HuH-7 (cell line): ENCODE measurements around the gene RHBDL1.

ENCODE experiments used
- DNase-seq: peaks from one replicate; pipeline ENCODE4 v3.0.0; 2011; ENCODE audit warnings: low spot score

Gene RHBDL1

DNA sequence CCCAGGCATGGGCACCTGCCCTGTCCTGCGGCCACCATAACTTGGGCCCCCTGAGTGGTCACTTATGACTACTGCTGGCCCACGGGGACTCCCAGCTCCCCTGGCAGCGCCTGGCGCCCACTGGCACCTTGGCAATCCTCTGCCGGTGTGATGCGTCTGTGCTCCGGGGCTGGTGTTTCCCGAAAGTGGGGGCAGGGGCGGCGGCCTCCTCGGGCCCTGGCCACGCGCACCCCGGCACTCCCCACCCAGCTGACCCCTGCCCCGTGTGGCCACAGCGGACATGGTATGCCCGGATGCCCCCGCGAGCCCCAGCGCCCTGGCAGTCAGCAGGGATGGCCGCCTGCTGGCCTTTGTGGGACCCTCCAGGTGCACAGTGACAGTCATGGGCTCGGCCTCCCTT is 18.0 kb upstream of the RHBDL1 start:
- no peak for DNase-seq

DNA sequence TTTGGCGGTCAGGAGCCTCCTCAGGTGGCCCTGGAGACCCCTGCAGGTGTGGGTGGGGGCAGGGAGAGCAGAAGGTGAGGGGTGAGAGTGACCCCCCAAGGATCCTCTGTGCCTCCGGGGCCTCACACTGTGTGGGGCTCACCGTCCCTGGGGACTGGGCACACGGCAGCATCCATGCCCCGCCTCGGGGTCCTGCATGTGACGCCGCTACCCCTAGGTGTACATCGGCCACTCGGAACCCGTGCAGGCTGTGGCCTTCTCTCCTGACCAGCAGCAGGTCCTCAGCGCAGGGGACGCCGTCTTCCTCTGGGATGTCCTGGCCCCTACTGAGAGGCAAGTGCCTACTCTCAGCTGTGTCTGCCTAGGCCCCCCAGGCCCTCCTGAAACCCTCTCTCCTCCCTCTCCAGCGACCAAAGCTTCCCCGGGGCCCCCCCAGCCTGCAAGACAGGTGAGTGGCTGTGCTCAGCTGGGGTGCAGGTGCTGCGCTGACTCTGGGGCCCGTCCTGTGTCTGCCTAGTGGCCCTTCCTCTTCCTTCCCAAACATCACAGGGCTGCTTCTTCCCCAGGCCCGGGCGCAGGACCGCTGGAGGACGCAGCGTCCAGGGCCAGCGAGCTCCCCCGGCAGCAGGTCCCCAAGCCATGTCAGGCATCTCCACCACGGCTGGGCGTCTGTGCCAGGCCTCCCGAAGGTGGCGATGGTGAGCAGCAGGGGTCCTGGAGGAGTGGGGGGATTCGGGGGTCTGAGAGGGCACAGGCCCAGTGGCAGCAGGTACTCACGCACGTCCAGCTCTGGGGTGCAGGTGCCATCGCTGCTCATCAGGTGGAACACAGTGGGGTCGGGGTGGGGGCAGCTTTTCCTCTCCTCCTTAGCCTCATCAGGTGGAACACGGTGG is 16.5 kb upstream of the RHBDL1 start:
- DNase-seq, result no peak

DNA sequence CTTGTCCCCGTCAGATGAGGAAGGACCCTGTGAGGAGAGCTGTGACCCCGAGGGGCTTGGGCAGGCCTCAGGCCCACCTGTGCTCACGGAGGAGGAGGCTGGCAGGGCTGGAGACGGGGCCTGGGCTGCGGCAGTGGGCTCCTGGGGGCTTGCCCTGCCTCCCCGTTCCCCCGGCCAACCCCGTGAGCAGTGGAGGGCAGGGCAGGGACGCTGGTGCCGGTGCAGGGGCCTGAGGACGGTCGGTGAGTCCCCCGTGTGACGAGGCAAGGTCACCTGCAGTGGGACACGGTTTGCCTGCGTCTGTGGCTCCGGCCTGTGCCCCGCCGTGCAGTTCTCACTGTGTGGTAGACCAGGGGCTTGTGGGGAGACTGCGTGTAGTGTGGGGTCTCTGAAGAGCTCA is 15.9 kb upstream of the RHBDL1 start:
- DNase-seq, result no peak

DNA sequence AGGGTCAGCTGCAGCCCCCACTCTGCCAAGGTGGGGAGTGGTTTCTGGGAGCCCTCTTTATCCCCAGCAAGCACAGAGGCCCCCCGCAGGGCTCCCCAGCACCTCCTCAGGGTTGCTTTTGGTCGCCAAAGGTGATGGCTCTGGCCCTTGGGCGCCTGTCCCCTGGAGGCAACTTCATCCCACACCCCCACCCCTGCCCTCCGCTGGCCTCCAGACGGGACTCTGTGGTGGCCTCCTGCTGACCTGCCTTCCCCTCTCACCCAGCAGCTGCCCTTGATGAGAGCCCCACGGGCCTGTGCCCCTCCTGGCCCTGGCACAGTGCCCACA is 15.4 kb upstream of the RHBDL1 start:
- DNase-seq, result no peak

DNA sequence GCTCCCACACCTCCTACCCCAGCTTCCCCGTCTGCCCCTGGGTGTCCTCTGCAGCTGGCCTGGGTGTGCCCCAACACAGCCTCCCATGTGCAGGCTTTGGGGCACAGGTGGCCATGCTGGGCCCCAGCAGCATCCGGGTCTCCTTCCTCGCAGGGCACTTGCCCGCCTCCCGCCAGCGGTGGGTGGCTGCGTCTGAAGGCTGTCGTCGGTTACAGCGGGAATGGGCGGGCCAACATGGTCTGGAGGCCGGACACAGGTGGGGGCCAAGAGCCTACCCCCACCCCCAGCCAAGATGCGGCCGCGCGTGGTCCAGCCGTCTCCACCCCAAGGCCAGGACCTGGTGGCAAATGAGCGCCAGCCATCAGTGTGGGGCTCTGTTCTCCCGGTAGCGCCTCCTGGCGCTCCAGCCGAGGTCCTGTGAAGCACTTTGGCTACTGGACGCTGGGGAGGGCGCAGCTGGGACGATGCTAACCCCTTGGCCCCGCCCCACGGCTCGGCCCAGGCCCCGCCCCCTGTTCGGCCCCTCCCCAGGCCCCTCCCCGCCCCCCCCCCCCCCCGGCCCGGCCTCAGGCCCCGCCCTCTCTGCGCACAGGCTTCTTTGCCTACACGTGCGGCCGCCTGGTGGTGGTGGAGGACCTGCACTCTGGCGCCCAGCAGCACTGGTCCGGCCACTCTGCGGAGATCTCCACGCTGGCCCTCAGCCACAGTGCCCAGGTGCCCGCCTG is 14.8 kb upstream of the RHBDL1 start:
- no peak for DNase-seq

DNA sequence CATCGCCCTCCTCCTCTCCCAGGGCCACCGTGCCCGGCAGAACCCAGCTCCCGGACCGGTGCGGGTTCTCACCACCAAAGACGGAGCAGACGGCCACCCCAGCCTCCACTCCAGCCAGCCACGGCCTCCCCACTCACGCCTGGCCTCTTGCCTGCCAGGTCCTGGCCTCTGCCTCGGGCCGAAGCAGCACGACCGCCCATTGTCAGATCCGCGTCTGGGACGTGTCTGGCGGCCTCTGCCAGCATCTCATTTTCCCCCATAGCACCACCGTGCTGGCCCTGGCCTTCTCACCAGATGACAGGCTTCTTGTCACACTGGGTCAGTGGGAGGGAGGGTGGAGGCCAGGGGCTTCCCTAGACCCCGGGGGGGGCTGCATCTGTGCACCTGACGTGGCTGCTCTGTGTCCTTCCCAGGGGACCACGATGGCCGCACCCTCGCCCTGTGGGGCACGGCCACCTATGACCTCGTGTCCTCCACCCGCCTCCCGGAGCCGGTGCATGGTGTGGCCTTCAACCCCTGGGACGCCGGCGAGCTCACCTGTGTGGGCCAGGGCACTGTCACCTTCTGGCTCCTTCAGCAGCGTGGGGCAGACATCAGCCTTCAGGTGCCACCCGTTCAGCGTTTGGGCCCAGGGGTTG is 14.2 kb upstream of the RHBDL1 start:
- DNase-seq, result no peak

GRCh38 chr16:662095-662494 is 13.4 kb upstream of the RHBDL1 start:
- DNase-seq, result no peak

DNA sequence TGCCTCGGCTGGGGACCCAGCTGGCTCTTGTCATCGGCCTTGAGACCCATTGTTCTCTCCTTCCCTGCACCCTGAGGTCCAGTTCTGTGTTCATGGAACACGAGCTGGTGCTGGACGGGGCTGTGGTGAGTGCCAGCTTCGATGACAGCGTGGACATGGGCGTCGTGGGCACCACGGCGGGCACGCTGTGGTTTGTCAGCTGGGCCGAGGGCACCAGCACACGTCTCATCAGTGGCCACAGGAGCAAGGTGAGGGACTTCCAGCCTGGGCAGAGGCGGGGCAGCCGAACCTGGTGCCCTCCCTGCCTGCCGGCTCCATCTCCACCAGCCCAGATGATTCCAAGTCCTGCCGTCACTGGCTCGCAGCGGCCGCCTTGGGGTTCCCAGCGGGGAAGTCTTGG is 12.9 kb upstream of the RHBDL1 start:
- DNase-seq, result no peak

DNA sequence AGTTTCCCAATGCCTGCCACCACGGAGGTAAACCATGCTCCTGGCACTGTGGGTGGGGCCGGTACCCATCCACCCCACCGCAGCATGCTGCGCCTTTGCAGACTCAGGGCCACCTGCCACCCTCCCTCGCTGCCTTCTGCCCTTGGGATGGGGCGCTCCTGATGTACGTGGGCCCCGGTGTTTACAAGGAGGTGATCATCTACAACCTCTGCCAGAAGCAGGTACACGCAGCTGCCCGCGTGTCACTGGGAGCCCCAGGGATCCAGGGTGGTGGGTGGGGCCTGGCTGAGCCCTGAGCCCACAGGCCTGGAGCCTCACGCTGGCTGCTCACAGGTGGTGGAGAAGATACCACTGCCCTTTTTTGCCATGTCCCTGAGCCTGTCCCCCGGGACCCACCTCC is 8.9 kb upstream of the RHBDL1 start:
- DNase-seq, result no peak

DNA sequence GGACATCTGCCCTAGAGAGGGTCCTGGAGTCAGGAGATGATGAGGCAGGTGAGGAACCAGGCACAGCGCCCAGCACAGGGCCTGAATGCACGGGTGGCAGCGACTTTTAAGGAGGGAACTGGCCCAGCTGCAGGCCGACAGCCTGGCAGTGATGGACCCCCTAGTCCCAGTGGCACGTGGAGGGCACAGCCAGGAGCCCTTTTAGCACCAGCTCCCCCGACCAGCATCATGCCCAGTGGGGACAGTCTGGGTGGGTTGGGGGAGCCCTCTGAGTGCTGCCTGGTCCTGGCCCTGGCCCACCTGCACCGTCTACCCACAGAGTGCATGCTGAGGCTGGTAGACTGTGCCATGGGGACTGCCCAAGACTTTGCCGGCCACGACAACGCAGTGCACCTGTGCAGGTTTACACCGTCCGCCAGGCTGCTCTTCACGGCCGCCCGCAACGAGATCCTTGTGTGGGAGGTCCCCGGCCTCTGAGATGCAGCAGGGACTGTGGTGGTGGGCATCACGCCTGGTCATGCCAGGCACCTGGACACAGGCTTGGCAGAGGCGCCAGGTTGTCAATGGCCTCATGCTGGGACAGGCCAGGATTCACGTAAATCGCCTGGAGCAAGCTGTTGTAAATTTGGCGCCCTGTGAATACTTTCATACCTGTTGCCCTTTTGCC is 8.2 kb upstream of the RHBDL1 start:
- DNase-seq, result no peak

- peak; percentile 71 for DNase-seq
Observed at GRCh38 chr16:667780-668518, 7.5 kb upstream of the RHBDL1 start, which contains the start of gene RHOT2. RHOT2 (plus strand) TSS chr16:668132; CDS start chr16:668200, 68 bp downstream.

GRCh38 chr16:668519-669171 is 6.8 kb upstream of the RHBDL1 start:
- no peak for DNase-seq

DNA sequence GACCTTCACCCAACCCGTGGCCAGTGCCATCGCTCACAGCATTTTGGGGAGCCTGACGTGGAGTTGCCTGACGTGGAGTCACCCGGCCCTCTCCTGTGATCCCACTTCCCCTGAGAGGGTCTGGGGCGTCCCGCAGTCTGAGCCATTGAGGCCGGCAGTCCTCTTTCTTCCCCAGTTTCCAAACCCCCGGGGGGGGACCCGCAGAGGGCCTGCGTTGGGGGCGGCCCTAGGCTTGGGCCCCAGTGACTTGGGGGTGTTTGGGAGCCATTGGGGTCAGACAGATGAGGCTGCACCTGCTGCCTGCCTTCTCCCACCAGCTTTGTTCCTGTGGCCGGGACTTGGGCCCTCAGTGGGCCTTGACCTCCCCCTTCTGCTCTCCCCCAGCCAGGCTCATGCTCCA is 5.8 kb upstream of the RHBDL1 start:
- DNase-seq, result no peak

GRCh38 chr16:670485-671352 is 4.8 kb upstream of the RHBDL1 start:
- no peak for DNase-seq

DNA sequence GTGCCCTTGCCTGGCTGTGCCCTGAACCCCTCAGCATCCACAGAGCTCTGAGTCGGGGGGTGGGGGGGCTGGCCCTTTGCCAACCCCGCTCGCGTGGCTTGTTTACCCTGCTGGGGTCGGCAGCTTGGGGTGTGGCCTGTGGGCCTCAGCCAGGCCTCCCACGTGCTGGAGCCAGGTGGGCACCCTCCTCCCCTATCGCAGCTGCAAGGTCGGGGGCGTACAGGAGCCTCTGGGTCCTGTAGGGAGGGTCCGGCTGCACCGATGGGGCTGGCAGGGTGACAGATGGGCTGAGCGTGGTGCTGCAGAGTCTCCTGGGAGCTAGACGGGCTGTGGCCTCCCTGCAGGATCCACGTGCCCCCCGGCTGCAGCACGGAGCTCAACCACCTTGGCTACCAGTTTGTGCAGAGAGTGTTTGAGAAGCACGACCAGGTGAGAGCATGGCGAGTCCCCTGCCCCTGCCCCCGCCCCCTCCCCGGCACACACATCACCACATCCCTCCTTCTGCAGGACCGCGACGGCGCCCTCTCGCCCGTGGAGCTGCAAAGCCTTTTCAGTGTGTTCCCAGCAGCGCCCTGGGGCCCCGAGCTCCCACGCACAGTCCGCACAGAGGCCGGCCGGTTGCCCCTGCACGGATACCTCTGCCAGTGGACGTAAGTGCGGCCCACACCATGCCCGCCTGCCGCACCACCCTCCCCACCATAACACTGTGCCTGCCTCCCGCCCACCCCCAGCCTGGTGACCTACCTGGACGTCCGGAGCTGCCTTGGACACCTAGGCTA is 3.9 kb upstream of the RHBDL1 start:
- DNase-seq, result no peak

DNA sequence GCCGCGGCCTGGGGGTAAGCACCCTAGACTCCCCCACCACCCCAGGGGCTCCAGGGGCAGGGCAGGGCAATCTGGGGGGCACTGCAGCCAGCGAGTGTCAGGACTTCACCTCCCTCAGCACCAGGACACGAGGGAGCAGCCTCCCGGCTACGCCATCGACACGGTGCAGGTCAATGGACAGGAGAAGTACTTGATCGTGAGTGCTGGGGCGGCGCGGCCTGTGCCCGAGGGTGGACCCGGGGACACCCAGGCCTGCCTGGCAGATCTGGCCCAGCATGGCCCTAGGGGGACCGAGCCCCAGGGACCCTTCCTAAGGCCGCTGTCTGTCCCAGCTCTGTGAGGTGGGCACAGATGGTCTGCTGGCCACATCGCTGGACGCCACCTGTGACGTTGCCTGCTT is 3.1 kb upstream of the RHBDL1 start:
- DNase-seq, result no peak

- no peak for DNase-seq
Observed at GRCh38 chr16:672851-673250, 2.6 kb upstream of the RHBDL1 start.

DNA sequence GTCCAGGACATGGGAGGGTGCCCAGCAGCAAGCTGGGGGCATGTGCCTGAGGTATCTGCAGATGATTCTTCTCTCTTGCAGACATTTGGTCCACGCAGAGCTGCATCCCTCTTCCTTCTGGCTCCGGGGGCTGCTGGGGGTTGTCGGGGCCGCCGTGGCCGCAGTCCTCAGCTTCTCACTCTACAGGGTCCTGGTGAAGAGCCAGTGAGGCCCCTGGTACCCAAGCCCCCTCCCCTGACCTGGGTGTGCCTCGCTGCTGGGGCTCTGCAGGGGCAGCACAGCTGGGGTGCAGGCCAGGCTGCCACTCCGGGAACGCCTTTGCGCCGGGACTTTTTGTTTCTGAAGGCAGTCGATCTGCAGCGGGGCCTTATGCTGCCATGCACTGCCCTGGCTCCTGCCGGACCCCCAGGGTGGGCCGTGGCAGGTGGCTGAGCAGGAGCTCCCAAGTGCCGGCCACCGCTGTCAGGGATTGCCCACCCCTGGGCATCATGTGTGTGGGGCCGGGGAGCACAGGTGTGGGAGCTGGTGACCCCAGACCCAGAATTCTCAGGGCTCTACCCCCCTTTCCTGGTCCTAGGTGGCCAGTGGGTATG is 2.0 kb upstream of the RHBDL1 start:
- no peak for DNase-seq
